Measurements from ENCODE around the gene B3GNT3. TPM values are rescaled to one million over a fixed set of nuclear protein-coding genes. Genes with fewer than 3 reads are reported as not detected.

Gene B3GNT3
- total and polyA plus RNA-seq, 2 of the 4 experiments (the other 2 are of a cell fraction) = not detected

GRCh38 chr19:17843292-17843827, 48.4 kb downstream of the B3GNT3 start:
- peaks cover 6% of the 10 kb centered on the region for H3K4me1 ChIP-seq (ENCODE audit: control insufficient read depth, insufficient read depth, low read length)
- H2BK15ac ChIP-seq (ENCODE audit: low read depth, low read length) = no peak overlapping the region
- no peak overlapping the region for H3K14ac ChIP-seq (replicated peaks; ENCODE audit: low read depth, low read length)
- WGBS, 2 experiments (ENCODE audit: extremely low coverage in 2 of 2, insufficient read length in 1 of 2) = 40% methylated on average over 1 of the region's 9 CpGs; no CpG with 5 or more reads in 1 of the 2 experiments
- H4K8ac ChIP-seq (ENCODE audit: low read depth in 2 of 2, low read length in 2 of 2) = no peak overlapping the region
- TF ChIP-seq SMC3 (IDR thresholded peaks at IDR 0.05; ENCODE audit: low read depth, low read length) (no peak), POLR2A (IDR thresholded peaks at IDR 0.05; ENCODE audit: low read depth, low read length) (no peak), MXI1 (IDR thresholded peaks at IDR 0.05; ENCODE audit: borderline replicate concordance, low read depth, low read length) (no peak), FOS (IDR thresholded peaks at IDR 0.05; ENCODE audit: low read depth, low read length) (no peak), RFX5 (IDR thresholded peaks at IDR 0.05; ENCODE audit: low read depth, low read length) (no peak), BHLHE40 (IDR thresholded peaks at IDR 0.05; ENCODE audit: low read depth, low read length) (no peak), NFE2L2 (IDR thresholded peaks at IDR 0.05; ENCODE audit: low read depth, low read length) (no peak), RCOR1 (IDR thresholded peaks at IDR 0.05; ENCODE audit: insufficient replicate concordance, low read length) (no peak), CEBPB (IDR thresholded peaks at IDR 0.05; ENCODE audit: low read depth, low read length) (no peak), USF2 (IDR thresholded peaks at IDR 0.05; ENCODE audit: low read depth, low read length) (no peak), MAZ (IDR thresholded peaks at IDR 0.05; ENCODE audit: borderline replicate concordance, low read depth, low read length) (no peak), RAD21 (IDR thresholded peaks at IDR 0.05; ENCODE audit: low read length) (no peak)
- no peaks in the 10 kb centered on the region for H3K9me3 ChIP-seq (ENCODE audit: control insufficient read depth, insufficient read depth, low read length)
- in situ Hi-C loops (cut with MboI; ENCODE audit: low sequenced_read_pairs) (no loop called here), dilution Hi-C loops (cut with HindIII; ENCODE audit: low sequenced_read_pairs, unreplicated experiment) (no loop called here), intact Hi-C loops (cut with micrococcal nuclease) (no loop called here)
- no peak overlapping the region for H3K9ac ChIP-seq (ENCODE audit: low read depth, low read length)
- no peaks in the 10 kb centered on the region for H4K20me1 ChIP-seq (ENCODE audit: insufficient read depth, low read length)
- DNase-seq (no peak), ATAC-seq (ENCODE audit: low read depth) (no peak)
- H3K4me2 ChIP-seq (ENCODE audit: low read depth, low read length) = no peak overlapping the region
- H3K27me3 ChIP-seq (ENCODE audit: control insufficient read depth, insufficient read depth, low read length) = peaks cover 7% of the 10 kb centered on the region; the same call in 1 of the 2 replicates
- no peak overlapping the region for H2AFZ ChIP-seq (replicated peaks; ENCODE audit: low read length, poor library complexity)
- no peak overlapping the region for H2BK20ac ChIP-seq (ENCODE audit: low read depth, low read length)
- no peak overlapping the region for H2BK5ac ChIP-seq (ENCODE audit: low read depth, low read length, poor library complexity, severe bottlenecking)
- POLR2A ChIA-PET (ENCODE audit: unreplicated experiment) = no interaction called here
- H3K27ac ChIP-seq (ENCODE audit: insufficient read depth, low read length) = no peak overlapping the region
- H3K4ac ChIP-seq (ENCODE audit: low read depth, low read length) = no peak overlapping the region
- no peak overlapping the region for H2AK5ac ChIP-seq (ENCODE audit: low read depth, low read length)
- H3K79me1 ChIP-seq (ENCODE audit: low read depth in 1 of 2, low read length in 2 of 2) = no peaks in the 10 kb centered on the region
- H3K36me3 ChIP-seq (ENCODE audit: control insufficient read depth, insufficient read depth, low read length) = no peaks in the 10 kb centered on the region
- no peak overlapping the region for H2AK9ac ChIP-seq (replicated peaks; ENCODE audit: low read depth, low read length, poor library complexity)
- H3K56ac ChIP-seq (ENCODE audit: extremely low read depth, insufficient read depth, low read length) = no peak overlapping the region
- CTCF ChIA-PET = no interaction called here
- no peak overlapping the region for H3K23ac ChIP-seq (ENCODE audit: low read depth, low read length)
- H3K4me3 ChIP-seq (ENCODE audit: insufficient read depth, low read depth, low read length) = no peak overlapping the region
- H4K5ac ChIP-seq (ENCODE audit: low read depth, low read length) = no peak overlapping the region
- no peaks in the 10 kb centered on the region for H3K9me1 ChIP-seq (ENCODE audit: insufficient read depth, low read length)
- no TSS peak for BruUV-seq (replicated peaks)
- no peak overlapping the region for H3K18ac ChIP-seq (ENCODE audit: low read depth, low read length)
- no peak overlapping the region for H4K91ac ChIP-seq (ENCODE audit: insufficient read depth, low read depth, low read length)
- H2BK120ac ChIP-seq (ENCODE audit: low read depth, low read length) = no peak overlapping the region
